Myocyte (in vitro differentiated cells): ENCODE measurements around the gene FAM107B. TPM values are rescaled to one million over a fixed set of nuclear protein-coding genes. Genes with fewer than 3 reads are reported as not detected.

Experiments
- DNase-seq: peaks from one replicate; pipeline ENCODE4 v3.0.0-alpha.2; 2012; ENCODE audit warnings: low read depth
- total RNA-seq: library from RNA; depleted of rRNA; stranded (reverse); fragments of >200 nt; gene quantifications from 2 replicates; pipeline ENCODE4 v1.2.3, GENCODE V29; 2014

FAM107B gene
- total RNA-seq, 1 donor from 2014 or later: 11.8 TPM

DNA sequence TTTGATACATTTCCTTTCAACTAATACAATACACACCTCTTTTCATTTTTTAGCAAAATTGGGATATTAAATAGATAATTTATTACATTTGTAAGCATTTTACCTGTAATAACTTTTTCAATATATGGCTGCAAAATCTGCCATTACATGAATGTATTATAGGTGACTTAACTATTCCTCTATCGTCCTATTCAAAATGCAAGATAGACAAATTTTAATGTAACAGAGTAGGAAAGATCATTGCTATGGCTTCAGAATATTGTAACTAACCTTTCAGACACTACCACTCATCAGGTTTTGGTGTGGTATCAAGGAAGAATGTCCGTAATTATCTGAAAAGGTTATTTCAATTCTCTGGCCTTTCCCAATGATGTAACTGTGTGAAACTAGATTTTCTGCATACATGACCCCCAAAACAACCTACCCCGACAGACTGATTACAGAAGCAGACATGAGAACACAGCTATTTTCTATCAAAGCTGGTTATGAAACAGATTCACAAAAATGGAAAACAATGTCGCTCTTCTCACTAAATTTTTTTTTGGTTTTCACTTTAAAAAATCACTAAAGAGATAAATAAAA, 211.2 kb downstream of the FAM107B start:
- DNase-seq: no peak

DNA sequence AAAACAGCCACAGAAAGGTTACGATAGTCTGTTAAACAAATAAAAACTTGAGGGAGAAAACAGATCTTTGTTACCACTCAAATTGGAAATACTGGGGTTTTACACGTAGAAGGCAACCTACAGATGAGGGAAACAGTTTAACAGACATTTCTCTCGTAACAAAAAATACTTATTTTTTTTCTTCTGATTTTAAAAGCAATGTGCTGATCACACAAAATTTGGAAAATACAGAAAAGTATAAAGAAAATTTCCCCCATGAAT, 211.7 kb downstream of the FAM107B start:
- no peak for DNase-seq

DNA sequence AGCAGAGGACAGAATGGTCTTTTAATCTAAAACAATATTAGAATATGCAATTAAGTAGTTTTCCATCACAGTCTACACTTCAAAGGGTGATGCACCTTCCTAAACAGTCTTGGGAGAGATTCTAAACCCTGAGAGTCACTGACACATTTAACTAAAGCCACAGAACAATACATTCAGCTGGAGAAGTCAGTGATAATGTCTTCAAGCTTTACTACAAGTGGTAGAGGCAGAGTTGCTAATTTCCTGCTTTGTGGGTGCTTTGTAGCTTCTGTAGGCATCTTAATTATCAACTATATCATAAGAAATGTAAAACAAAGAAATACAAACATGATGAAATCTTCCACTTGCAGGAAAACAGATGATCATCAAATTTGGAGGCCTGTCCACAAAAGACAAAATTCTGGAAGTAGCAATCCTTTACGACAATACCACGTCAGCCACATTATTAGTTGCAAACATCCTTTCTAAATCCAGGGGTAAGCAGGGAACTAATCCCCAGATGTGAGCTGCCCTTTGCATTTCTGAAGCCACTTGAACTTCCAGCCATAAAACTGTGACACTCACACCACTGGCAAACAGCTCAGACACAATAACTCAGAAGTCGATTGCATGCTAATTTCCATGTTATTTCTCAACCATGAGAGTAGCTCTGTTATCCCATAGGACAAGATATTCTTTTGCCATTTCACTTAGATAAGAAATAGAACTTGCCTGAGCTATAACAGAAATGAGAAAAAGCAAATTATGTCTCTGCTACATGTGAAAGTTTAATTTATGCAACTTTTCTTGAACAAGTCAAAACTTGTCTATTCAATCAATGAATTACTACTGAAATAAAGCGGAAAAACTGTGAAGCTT, 212.2 kb downstream of the FAM107B start:
- no peak for DNase-seq

DNA sequence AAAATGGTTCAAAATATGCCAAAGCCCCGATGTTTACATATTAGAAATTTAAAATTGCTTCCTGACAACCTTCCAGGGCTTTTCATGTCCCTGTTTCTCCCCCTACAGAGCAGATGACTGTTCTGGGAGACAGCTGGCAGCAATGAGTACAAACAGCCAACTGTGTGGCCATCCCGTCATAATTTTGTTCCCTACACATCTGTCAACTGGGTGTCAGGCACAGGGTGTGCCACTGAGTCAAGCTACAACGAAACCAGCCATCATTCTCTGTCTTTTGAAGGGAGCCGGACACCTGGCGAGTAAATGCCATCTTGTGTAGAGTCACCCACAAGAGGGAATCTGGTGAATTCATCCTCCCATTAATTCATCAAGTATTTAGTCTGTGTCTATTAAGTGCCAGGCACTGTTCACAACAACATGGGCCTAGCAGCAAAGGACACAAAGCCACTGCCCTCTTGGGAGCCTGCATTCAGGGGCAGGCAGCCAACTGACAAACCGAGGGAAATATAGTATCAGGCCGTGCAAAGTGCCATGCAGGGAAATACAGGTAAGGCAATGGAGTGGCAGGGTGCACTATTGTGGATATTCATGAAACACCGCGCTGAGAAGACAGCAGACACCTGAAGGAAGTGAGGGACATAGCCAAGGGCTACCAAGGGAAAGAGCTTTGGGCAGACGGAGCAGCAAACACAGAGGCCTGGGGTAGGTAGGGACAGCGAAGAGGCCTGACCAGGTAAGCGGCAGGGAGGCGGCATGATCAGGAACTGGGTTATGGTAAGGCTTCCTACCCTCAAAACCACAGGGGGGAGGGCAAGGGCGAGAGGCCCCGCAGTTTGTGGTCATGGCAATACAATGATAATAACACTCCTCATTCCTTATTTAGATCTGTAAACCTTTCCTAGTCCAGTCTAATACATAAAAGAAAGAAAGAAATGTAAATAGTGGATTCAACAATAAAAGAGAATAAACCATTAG, 213.6 kb downstream of the FAM107B start:
- peak; percentile 72 for DNase-seq

DNA sequence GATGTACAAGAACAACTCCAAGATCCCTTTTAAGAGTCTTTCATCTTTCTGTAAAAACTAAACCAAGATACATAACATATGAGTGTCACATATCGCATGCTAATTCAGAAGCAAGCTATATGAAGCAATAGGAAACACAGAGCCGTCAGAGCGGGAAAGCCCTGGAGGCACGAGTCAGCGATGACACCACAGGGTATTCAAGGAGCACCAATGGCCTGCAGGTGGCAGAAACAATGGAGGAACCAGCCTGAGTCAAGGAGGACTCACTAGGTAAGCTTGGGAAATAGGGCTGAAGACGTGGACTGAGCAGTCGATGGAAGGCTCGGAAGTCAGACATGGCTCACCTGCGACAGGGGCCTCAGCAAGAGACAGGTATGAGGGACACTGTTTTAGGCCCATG, 214.4 kb downstream of the FAM107B start:
- no peak for DNase-seq

DNA sequence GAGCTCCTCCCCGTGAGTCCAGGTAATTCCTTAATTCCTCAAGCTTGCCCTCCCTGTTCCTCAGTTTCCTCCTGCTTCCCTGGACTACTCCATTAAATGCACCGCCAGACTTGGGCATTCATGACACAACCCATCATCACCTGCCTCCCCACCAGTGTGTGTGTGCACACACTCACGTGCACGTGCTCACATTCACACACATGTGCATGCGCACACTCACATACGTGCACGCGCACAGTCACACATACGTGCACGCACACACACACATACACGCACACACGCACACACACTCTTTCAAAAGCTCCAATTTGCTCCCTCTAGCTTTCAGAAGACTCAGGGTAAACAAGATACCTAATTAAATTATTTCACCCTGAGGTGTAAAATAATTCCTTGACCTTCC, 216.7 kb downstream of the FAM107B start:
- DNase-seq: no peak

DNA sequence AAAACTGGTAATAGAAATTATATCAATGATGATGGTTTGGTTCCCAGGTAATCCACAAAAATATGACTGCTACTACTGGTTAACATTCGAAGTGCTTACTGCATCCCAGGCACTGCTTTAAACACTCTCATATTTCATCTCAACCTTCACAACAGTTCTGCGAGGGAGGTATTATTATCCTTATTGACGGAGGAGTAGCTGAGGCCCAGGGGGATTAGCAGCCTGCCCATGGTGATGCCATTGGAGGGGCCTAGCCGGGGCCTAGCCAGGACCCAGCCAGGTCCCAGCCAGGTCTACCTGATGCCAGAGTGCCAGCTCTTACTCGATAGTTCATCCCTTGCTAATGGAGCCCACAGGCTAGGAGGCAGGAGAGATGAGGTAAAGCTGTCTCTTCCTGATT, 217.1 kb downstream of the FAM107B start:
- DNase-seq: no peak

DNA sequence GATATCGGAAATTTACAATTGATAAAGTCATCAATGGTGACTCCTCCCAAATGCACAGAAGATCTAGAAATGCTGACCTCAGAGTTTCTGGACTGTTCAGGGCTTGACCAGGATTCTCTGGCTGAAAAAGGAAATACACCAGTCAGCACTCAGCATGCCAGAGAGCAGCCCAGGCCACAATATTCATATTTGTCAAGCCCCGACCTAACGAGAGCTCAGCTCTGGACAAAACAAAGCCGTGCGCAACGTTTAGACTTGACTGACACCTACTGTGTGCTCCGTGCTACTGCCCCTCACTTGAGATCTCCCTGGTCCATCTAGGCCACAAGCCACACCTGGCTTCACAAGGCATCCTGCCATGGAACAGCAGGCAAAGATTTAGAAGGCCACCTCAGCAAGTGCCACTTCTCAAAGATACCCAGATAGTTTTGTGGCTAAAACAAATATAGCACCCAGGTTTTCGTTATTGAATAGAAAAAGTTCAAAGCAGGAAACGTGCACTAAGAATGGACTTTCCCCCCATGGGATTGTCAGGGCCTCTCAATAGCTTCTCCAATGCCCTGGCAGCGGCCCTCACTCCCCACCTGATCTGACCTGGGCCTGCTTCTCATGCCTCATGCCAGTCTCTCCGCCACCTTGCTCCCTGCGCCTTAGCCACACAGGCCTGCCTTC, 218.3 kb downstream of the FAM107B start:
- no peak for DNase-seq

DNA sequence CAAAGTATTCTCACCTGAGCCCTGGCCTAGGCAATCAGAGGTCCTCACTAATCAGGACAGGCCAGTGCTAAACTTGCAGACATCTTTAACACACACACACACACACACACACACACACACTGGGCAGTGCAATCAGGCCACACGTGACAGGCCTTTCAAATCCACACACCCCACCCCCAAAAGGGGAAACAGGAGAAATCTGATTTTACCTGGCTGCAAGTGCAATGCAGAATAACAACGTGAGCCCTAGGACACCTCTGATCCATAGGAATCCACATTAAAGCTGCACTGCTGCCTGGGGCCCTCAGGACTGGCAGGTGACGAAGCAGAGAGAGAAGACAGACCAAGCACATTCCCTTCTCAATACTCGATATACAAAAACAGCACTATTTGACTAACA, 218.9 kb downstream of the FAM107B start:
- no peak for DNase-seq

DNA sequence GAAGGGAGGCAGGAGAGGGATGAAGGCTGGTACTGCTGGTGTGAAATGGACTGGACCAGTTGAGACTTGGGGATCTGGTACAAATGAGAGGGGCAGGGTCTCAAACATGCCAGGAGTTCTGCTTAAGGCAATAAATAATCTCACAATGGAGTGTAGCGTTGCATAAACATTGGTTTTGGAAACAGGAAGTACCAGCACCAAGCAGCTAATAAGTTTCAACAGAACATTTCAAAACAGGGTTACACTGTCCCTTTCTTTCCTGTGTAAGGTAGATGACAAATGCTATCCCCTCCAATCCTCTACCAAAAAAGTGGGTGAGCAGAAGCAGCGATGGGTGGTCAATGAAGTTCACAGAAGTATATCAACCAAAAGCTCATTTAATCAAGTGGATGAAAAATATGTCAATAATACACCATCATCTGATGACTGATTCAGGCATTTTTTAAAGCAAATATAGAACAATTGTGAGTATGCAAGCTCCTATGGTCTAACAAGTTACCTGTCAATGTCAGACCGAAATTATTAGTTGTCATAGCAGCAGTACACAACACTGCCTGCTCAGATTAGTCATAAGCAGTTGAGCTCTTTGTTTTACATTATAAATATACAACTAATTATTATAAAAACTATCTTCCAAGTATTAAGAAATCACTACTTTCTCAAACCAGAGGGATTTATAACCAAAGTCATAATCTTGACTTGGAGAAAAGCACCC, 220.0 kb downstream of the FAM107B start:
- no peak for DNase-seq

DNA sequence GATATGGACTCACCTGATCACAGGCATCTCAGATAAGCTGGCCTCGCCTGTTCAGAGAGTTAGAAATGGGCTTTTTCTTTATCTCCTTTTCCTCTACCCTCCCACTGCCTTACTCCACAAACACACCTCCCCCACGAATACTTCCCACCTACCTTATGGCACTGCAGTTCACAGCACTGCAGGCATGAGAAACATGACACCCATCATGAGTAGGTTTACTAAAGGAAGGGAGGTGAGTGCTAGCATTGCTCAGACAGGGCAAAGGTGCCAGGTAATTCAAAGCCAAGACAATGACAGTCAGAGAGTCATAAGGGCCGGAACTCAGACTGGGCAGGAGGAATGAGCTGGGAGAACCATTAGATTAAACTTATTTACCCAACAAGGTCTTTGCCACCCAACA, 220.6 kb downstream of the FAM107B start:
- DNase-seq: no peak

DNA sequence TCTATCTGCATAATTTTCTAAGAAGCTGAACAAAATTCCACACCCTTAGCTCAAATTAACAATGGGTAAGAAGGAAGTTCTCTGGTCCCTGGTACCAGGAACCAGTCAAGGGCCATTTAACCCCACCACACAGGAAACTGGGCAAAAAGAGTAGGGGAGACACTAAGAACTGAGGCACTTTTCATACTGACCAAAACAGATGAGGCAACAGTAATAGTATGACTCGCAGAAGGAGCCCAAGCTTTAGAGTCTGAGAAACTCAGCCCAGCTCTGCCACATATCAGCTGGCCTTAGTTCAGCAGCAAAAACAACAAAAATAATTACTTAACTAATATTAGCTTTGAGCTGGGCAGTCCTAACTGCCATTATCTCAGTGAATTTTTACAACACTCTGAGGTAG, 221.2 kb downstream of the FAM107B start:
- DNase-seq: no peak

DNA sequence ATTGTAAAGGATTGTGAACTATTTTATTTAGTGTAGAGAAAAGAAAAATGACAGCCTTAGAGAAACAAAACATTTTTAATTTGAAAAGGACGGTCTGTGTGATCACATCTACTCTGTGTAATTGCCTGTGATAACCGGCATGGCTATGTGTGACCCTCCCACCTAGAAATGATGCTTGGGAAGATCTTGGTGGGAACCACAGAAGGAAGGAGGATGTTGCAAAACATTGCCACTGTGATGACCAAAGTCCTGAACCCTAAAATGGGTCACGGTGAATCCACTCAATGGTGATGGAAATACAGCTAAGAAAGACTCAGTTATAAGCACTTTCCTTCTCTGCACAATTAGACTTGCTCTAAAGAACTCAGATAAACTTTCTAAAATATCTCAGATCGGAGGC, 222.7 kb downstream of the FAM107B start:
- DNase-seq: no peak

DNA sequence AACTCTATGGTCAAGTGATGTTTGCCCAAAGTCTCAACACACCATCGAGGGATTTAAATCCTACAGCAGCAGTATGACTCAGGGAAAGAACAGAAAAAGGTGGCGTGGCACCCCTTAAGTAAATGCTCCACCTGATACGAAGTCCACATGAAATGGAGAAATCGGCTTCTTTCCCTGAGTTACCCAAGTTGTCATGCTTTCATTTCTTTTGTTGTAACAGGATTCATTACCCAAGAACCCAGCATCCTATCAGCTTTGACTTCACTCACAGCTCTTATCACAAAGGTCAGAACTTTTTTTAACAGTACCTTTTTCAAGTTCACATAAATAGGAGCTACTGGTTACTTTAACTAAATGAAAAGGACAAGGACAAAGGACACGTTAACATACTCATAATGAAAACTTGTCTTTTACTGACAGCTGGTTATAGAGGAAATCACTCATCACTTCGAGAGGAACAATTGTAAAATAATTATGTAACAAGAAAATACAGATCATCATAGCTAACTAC, 224.2 kb downstream of the FAM107B start:
- no peak for DNase-seq

DNA sequence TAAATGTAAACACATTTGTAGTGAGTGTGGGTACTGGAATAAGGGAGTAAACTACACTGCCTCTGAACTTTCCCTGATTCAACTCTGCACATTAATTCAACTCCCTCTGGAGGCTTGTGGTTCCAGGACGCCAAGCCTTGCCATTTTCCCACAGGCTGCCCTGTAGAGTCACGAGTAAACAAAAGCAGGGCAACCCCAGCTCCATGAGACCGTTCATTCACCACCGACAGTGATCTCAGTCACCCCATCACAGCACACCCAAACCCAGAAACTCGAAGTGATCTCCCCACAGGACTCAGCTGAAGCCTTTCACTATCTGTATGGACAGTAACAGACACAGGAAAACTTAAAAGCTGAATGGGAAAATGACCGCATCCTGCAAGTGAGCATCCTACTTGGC, 225.2 kb downstream of the FAM107B start:
- peak; percentile 67 for DNase-seq

DNA sequence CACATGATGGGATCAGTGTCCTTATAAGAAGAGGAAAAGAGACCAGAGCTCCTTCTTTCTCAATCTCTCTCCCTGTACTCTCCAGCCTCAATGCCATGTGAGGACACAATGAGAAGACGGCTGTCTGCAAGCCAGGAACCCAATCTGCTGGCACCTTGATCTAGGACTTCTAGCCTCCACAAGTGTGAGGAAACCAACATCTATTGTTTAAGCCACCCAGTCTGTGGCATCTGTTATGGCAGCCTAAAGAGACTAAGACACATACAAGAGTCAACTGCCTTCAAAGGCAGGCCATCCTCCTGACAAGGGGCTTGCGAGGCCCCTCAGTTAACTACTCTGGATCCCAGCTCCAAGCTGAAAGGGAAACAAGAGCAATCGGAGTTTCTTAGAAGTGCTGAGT, 225.7 kb downstream of the FAM107B start:
- no peak for DNase-seq

DNA sequence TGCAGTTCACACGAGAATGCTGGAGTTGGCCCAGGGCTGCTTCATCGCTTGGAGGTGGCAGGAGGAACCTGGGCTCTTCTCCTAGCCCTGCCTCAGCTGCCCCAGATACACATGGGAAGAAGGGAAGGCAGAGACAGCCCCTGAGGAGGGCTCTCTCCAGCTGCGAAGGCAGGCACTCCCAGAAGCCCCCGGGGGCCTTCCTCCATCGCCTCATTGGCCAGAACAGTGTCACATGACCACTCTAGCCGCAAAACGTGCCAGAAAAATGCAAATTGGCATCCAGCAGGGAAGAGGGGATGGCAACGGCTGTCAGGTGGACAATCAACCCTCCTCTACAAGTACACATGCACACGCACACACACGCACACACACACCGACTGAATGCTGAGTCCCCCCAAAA, 226.2 kb downstream of the FAM107B start:
- no peak for DNase-seq

DNA sequence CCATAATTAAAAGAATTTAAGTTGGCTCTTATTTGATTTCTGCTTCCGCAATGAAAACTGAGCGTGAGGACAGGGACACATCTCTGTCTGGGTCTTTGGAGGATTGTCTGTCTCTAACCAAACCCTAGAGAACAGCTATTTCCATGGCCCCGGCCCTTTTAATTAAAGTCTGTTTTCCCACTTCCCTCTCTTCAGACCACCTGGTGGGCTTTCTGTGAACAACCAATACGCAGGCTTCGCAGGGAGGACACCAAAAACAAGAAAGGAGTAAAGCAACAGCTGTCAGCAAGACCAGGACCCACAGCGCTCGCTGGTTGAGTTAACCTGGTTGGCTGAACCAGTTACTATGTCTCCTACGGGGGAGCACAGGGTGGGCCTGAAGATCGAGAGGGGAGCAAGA, 226.9 kb downstream of the FAM107B start:
- no peak for DNase-seq

DNA sequence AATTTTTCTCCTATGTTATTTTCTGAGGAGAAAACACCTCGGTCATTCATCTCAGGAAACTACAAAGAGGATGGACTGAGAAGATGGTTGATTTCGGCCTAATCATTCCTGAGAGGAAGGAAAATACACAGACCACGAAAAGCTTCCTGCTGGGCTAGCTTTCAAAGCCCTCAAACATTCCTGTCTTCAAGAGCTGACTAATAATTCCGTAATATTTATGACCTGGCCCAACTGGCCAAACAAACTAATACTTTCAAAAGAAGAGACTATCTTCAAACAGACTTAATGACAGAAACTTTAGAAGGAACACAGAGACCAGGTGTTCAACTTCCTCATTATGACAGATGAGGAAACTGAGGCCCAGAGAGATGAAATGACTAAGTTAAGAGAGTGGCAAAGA, 228.9 kb downstream of the FAM107B start:
- DNase-seq: peak; percentile 55

DNA sequence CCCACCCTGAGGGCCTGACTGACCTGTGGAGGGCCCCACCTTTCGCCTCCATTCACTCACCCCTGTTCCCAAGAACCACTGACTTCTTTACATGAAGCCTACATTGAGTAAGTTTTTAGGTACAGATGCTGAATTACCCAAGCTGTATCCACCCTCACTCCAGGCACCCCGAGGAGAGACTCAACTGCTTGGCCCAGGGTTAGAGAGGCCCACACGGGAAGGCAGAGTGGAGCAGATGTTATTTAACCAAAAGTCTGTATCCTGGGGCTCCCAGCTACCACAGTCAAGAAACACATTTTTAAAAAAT, 230.8 kb downstream of the FAM107B start:
- DNase-seq: no peak
